Embryonic facial prominence (tissue), 1 donor: ENCODE results near the gene KRTAP9-8.
"Not testable (repeated sequence)": the region's sequence is repeated elsewhere in the genome, so short reads cannot be mapped to it uniquely, and the experiment has no call there.

Source experiments
- DNase-seq: peaks from one replicate; pipeline ENCODE4 v3.0.0-alpha.2; 2016; ENCODE audit errors: extremely low spot score

KRTAP9-8 gene

DNA sequence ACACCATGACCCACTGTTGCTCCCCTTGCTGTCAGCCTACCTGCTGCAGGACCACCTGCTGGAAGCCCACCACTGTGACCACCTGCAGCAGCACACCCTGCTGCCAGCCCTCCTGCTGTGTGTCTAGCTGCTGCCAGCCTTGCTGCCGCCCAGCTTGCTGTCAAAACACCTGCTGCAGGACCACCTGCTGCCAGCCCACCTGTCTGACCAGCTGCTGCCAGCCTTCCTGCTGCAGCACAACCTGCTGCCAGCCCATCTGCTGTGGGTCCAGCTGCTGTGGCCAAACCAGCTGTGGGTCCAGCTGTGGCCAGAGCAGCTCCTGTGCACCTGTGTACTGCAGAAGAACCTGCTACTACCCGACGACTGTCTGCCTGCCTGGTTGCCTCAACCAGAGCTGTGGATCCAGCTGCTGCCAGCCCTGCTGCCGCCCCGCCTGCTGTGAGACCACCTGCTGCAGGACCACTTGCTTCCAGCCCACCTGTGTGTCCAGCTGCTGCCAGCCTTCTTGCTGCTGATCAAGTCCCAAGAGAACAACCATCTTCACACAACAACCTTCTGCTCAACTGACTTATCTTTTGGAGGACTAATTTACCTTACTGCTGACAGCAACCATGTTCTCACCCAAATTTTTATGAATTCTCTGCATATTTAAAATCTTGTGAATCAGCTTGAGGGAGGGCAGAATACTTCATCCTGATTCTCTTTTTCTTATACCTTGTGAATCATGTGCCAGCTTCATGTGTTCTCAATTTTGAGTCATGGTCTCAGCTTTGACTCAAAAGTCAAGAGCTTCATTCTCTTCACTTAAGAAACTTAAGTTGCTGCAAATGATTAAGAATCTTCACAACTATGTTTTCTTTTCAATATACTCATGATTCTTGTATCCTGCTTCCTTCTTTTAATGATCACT is 17.8 kb downstream of the KRTAP9-8 start, which contains the start of gene KRTAP9-9:
TSS of gene KRTAP9-9 (plus strand) at position 4 of the 910 bp plus-strand sequence.
- DNase-seq, result not testable (repeated sequence)

DNA sequence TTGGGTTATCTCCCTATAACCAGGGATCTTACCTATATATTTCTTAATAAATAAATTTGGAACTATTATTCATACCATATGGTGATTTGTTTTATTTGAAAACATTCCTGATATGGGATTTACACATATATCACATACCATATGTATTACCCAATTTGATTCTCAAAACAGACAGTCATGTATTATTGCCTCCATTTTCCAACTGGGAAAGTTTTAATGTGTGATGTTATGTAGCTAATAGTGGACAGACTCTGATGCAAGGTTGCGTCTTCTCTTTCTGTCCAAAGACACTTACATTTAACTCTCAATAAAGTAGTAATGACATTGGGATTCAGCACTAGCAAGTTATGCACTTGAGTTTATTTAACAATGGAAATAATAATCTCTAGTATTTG is 18.5 kb downstream of the KRTAP9-8 start:
- no peak for DNase-seq

DNA sequence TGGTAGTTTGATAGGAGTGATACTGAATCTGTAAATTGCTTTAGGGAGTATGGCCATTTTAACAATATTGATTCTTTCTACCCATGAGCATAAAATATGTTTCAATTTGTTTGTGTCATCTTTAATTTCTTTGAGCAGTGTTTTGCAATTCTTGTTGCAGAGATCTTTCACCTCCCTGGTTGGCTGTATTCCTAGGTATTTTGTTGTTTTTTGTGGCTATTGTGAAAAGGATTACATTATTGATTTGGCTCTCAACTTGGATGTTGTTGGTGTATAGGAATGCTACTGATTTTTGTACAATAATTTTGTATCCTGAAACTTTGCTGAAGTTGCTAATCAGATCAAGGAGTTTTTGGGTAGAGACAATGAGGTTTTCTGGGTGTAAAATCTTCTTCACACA is 20.6 kb downstream of the KRTAP9-8 start:
- no peak for DNase-seq

DNA sequence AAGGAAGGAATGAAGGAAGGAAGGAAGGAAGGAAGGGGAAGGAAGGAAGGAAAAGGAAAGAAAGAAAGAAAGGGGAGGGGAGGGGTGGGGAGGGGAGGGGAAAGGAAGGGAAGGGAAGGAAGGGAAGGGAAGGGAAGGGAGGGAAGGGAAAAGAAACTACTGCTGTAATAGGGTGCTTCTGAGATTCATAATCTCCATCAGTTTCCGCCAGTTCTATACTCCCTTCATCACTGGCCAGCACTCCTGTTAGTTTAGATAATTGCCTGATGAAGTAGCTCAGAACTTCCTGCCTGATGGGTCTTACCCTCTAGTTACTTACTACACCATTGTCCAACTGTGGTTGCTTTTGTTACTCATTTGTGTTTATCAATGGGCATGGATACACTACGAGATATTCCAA is 25.4 kb downstream of the KRTAP9-8 start:
- no peak for DNase-seq

DNA sequence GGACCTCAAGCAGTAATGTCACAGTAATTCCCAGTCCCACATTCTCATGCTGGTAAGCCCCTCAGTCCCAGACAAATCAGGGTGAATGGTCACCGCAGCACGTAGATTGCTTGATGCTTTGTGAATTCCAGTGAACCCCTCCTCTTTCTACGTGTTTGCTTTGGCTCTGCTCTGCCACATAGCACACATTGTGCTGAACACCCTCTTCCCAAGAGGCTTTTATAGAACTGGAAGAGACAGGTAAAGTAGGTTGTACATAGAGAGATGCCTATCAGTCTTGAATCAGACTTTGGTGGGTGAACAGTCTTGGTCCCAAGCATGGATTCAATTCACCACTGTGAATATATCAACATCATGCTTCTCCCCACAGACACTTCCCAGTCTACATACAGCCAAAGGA is 26.8 kb downstream of the KRTAP9-8 start:
- no peak for DNase-seq

DNA sequence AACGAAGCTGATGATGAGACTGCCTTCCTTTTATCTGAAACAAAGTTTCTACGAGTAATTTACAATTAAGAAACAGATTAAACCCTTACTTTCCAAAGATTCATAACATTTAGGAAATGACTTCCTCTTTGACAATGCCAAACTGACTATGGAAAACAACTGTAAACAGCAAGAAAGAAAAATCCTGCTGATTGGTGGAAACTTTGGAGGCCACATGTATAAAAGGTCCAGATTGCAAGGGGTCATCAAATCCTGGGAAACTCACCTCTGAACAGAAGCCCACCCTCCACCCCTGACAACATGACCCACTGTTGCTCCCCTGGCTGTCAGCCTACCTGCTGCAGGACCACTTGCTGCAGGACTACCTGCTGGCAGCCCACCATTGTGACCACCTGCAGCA is 27.3 kb downstream of the KRTAP9-8 start, which contains the start of gene KRTAP9-6:
TSS of gene KRTAP9-6 (plus strand) at position 301 of the 400 bp plus-strand sequence. CDS start at position 301, 0 bp downstream.
- no peak for DNase-seq

DNA sequence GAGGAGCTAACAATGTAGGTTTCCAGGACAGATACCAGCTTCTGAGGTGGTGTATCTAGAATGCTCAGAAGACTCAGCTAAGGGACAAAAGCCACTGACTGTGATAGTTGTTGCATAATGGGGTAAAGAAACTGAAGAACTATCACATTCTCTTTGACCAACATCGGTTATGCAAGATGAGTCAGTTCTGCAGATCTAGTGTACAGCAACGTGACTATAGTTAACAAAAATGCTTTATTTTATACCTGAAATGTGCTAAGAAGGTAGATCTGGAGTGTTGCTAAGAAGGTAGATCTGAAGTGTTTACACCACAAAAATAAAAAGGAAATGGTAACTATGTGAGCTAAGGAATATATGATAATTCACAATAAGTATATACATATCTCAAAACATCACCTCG is 29.9 kb downstream of the KRTAP9-8 start:
- no peak for DNase-seq

DNA sequence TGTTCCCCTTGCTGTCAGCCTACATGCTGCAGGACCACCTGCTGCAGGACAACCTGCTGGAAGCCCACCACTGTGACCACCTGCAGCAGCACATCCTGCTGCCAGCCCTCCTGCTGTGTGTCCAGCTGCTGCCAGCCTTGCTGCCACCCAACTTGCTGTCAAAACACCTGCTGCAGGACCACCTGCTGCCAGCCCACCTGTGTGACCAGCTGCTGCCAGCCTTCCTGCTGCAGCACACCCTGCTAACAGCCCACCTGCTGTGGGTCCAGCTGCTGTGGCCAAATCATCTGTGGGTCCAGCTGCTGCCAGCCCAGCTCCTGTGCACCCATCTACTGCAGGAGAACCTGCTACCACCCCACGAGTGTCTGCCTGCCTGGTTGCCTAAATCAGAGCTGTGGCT is 33.5 kb downstream of the KRTAP9-8 start:
- not testable (repeated sequence) for DNase-seq

DNA sequence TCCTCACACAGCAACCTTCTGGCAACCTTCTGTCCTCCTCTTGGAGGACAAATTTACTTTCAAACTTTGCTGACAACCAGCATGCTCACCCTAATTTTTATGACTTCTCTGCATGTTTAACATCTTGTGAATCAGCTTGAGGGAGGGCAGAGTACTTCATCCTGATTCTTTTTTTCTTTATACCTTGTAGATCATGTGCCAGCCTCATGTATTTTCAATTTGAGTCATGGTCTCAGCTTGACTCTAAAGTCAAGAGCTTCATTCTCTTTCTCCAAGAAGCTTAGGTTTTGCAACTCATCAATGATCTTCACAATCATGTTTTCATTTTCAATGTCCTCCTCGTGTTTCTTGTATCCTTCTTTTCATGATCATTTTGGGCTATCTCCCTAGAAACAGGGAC is 34.1 kb downstream of the KRTAP9-8 start:
- no peak for DNase-seq

DNA sequence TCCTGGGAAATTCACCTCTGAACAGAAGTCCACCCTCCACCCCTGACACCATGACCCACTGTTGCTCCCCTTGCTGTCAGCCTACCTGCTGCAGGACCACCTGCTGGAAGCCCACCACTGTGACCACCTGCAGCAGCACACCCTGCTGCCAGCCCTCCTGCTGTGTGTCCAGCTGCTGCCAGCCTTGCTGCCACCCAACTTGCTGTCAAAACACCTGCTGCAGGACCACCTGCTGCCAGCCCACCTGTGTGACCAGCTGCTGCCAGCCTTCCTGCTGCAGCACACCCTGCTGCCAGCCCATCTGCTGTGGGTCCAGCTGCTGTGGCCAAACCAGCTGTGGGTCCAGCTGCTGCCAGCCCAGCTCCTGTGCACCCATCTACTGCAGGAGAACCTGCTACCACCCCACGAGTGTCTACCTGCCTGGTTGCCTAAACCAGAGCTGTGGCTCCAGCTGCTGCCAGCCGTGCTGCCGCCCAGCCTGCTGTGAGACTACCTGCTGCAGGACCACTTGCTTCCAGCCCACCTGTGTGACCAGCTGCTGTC is 37.9 kb downstream of the KRTAP9-8 start, which contains the start of gene KRTAP9-7:
TSS of gene KRTAP9-7 (plus strand) at position 51 of the 543 bp plus-strand sequence. CDS start at position 51, 0 bp downstream.
- DNase-seq, result not testable (repeated sequence)

DNA sequence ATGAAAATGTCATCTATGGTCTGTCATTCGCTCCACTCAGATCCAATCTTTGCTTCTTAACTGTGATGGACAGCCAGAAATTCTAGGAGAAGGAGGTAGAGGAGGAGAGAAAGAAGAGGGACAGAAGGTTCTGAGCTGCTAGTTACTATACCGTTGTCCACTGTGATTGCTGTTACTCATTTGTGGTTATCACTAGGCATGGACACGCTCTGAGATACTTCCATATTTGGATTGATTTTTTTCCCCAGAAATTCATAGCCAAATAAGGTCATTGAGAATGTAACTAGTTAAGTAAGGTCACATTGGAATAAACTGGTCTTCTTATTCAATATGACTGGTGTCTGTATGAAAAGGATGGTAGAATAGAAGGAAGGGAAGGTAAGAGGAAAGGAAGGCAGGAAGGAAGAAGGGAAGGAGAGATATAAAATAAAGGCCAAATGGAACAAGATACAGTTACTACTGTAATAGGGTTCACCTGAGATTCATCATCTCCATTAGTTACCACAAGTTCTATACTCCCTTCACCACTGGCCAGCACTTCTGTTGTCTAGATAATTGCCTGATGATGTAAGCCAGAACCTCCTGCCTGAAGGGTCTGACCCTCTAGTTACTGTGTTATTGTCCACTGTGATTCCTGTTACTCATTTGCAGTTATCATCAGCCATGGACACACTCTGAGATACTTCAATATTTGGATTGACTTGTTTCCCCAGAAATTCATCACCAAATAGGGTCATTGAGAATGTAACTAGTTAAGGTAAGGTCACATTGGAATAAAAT is 40.6 kb downstream of the KRTAP9-8 start:
- no peak for DNase-seq

DNA sequence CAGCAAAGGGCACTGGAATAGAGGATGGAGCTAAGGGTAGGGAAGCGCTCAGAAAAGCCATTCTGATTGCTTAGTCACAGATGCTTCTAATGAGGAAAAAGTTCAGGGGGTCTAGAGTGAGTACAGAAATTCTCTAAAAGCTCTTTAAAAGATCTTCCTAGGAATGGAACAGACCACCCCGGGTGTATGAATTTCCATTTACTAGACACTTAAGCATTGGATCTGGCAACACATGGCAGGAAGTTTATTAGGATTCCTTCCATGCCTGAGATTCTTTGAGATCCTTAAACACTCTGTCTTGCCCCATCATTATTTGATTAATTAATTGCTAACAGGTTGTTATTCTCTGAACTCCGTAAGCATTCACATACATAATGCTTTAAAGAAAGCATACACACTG is 46.2 kb downstream of the KRTAP9-8 start:
- no peak for DNase-seq

DNA sequence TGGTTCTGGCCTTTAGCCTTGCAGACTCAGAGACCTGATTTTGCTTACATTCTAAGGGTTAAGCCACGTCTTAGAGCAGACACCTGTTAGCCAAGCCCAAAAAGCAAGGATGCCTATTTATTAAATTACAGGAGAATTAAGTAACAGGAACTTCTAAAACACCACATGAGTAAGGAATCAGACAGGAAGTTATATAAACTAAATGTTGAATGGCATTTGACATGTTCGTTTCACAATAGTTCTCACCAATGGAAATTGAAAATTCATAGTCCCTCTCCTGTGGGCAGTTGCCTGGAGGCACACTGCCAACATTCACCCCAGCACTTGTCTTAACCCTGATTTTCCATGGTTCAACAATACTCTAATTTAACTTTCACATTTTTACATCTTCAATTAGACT is 46.7 kb downstream of the KRTAP9-8 start:
- DNase-seq, result no peak

DNA sequence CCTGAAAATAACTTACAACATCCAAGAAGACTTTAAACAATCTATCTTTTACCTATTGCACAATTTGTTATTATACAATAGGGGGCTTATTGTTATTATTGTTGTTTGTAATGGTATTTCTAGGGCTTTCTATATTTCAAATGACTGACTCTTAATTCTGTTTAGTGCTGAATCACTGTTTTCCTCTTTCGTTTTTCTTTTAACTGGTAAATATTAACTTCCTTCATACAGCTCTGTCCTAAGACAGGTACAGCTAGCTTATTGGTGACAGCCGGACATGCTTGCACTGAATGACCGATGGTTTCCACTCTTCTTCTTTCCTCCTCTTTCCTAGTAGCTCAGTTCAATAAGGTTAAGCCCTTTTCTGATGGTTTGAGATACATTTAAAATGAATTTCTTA is 49.3 kb downstream of the KRTAP9-8 start:
- DNase-seq, result no peak
